ENCODE measurements around the gene NACA.

Gene NACA

DNA sequence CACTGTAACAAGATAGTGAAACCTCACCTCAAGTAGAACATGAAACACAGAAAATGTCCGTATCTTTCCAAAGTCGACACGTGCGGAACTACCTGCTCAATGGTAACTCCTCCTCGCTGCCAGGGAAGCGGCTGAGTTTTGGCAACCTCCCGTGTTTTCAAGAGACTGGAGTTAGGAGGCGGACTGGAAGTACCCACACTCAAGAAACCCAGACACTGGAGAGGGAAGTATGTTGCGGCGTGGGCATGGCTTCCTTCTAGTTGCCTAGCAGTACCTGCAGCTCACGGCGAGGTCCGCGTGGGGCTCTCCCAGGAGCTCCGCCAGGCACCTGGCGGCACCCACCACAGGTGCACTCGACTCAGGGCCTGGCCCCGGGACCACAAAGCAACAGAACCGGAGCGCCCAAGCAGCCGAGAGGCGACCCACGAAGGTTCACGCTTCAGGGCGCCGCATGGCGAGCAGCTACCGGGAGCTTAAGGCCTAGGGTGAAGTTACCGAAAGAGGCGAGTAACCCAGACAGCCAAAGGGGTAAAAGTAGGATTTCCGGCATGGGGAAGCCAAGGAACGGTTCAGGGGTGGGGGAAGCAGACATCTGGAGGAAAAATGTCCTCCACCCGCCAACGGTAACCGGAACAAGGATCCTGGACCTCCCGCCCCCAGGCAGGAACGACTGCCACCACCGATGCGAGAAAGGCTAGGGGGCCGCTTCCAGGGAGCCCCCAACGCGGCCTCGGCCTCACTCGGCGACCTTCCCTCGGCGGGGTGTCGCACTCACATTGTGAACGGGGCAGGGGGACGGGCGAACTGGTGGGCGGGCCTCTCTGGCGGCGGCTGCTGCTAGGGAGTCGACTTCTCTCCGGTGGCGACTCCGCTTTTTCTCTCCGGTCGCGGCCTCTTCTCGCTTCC, 37.6 kb downstream of the NACA start:
- peak; percentile 71 for DNase-seq

DNA sequence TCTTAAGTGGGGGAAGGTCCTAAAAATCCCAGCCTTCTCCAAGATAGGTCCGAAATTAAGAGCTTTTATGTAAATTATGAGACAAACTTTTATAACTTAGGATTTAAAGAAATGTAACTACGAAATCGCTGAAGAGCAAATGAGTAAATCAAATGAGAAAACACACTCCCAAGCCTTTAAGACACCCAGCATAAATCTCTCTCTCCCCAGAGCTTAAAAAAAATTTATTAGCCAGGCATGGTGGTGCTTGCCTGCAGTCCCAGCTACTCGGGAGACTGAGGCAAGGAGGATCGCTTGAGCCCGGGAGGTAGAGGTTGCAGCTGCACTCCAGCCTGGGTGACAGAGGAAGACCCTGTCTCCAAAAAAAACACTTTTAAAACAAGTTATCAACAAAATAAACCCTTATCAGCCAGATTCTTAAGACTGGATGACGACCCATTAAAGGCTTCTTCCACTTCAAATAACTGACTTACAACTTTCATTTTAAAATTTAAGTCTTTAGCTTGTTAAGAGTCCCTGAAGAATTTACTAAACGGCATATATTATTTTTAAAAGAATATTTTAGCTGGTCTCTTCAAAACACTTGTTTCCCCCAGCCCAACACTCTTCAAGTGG, 40.2 kb downstream of the NACA start:
- DNase-seq, result no peak

DNA sequence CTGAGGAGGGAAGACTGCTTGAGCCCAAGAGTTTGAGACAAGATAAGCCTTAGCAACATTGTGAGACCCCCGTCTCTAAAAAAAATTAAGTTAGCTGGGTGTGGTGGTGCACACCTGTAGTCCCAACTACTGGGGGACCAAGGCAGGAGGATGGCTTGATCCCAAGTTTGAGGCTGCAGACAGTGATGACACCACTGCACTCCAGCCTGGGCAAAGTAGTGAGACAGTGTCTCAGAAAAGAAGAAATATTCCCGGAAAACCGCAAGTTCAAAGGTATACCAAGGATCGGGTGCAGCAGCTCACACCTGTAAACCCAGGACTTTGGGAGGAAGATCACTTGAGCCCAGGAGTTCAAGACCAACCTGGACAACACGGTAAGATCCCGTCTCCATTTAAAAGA, 42.8 kb downstream of the NACA start:
- DNase-seq, result no peak

DNA sequence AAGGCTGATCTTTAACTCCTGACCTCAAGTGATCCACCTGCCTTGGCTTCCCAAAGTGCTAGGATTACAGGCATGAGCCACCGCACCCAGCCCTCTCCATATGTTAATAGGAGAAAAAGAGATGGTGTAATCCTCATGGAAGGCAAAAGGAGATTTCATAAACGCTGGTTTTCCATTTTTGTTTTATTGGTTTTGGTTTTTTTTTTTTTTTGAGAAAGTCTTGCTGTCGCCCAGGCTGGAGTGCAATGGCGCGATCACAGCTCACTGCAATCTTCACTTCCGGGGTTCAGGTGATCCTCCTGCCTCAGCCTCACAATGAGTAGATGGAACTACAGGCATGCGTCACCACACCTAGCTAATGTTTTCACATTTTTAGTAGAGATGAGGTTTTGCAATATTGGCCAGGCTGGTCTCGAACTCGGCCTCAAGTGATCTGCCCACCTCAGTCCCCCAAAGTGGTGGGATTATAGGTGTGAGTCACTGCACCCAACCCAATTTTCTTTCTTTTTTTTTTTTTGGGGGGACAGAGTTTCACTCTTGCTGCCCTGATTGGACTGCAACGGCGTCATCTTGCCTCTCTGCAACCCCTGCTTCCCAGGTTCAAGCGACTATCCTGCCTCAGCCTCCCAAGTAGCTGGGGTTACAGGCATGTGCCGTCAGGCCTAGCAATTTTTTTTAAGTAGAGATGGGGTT, 45.1 kb downstream of the NACA start:
- DNase-seq, result no peak

DNA sequence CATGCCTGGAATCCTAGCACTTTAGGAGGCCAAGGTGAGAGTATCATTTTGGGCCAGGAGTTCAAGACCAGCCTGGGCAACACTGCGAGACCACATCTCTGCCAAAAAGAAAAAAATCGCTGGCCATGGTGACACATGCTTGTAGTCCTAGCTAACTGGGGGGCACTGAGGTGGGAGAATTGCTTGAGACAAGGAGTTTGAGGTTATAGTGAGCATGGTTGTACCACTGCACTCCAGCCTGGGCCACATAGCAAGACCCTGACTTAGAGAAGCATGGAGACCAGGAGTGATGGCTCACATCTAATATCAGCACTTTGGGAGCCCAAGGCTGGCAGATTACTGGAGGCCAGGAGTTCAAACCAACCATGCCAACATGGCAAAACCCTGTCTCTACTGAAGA, 46.2 kb downstream of the NACA start:
- no peak for DNase-seq

DNA sequence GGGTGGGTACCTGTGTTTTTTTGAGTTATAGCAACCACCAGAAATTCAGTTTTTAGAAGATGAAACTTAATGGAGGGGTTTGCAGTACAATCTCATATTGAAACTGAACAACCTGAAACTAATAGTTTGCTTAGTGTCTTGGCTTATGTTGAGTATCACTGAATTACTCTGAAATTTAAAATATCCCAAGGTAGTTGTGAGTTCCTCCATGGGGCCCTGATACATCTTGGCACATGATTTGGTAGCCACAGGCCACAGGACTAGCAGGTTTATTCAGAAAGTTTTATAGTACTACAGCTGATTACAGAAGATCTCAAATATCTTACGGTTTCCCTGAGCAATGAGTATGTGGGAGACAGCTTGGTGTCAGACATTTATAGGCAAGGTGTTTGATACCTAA, 47.4 kb downstream of the NACA start:
- no peak for DNase-seq

DNA sequence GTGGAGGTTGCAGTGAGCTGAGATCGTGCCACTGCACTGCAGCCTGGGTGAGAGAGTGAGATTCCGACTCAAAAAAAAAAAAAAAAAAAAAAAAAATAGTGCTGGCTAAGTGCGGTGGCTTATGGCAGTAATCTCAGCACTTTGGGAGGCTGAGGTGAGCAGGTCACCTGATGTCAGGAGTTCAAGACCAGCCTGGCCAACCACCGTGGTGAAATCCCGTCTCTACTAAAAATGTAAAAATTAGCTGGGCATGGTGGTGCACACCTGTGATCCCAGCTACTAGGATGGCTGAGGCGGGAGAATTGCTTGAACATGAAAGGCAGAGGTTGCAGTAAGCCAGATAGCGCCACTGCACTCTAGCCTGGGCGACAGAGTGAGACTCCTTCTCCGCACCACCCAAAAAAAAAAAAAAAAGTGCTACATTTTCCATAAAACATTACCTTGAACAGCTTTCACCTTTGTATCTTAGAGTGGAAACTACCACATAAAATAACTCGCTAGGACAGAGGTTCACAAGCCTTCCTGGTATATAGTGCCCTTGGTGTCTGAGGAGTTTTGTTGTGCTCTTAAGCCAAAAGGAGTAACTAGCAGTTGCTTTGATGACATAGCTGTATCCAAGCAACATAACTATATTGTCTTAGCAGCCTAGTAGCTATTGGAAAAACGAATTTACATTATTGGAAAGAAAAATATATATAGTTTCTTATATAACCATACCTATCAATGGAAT, 48.1 kb downstream of the NACA start:
- no peak for DNase-seq

DNA sequence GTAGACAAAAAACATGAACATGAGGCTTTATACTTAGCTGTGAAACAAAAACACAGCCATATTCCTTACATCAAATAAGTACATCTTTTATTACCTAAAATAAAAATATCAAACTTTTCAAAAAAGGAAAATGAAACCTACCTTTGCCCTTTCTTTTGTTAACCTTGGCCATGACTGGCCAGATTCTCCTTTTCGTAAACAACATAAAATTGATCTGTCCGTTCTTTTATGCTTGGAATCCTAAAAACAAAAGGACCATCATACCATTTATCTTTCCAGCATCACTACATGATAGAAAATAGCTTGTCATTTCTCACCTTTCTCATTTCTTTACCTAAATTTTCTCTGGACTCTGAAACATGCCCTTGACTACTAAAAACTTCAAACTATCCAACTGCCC, 53.5 kb downstream of the NACA start:
- no peak for DNase-seq

DNA sequence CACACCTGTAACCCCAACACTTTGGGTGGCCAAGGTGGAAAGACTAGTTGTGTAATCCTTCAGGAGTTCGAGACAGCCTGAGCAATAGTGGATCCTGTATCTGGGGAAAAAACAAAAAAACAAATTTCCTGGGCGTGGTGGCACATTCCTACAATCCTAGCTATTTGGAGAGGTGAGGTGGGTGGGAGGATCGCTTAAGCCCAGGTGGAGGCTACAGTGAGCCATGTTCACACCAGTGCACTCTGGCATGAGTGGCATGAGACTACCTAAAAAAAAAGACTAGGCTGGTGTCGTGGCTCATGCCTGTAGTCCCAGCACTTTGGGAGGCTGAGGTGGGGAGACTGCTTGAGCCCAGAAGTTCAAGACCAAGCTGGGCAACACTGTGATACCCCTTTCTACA, 54.3 kb downstream of the NACA start:
- no peak for DNase-seq

DNA sequence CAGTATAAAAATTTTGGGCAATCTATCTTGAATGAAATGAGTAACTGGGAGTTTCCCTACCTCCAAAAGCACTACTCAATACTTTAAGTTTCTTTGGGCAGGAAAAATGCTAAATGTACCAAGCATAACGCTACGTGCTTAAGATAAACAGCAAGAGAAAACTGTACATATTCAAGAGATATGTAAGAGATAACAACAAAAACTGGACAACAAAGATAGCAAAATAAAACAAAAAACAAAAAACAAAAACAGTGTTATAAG, 57.0 kb downstream of the NACA start:
- DNase-seq, result no peak
